ENCODE measurements around the gene CACNA2D4.
"Not testable (repeated sequence)": the region's sequence is repeated elsewhere in the genome, so short reads cannot be mapped to it uniquely, and the experiment has no call there.

CACNA2D4 gene

GRCh38 chr12:1918081-1918883 is at the start of gene CACNA2D4:
Gene CACNA2D4, minus strand, starts transcription at chr12:1918652. Its CDS starts 179 bp downstream, at chr12:1918473.
- no peak for DNase-seq (ENCODE audit: low read depth in 3 of 3, low spot score in 1 of 3)

DNA sequence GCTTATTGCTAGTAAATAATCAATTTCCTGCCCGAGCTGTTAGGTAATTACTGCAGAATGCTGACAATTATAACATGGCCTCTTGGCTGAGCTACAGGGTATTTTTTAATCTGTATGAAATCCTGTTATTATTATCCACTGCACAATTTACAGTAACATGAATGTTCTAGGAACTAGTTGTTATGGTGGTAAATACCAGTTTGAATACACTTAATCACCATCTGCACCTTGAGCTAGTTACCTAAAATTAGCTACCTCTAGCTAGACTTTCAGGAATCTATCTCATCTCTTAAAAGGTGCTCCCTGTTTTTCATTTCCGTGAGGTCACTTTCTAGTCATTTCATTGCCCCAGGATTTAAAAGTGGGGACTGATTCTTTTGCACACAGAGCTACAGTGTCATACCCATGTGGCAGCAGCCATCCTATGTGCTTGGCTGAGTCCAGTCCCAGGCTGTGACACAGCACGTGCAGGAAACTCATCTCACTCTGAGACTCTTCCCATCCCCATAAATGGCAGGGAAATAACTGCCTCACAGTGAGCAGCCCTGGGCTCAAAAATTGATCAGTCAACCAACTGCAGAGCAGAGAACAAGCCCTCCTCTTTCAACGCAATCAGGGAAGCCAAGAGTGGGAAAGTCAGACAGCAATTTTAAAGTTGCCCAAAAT is 48.2 kb upstream of the CACNA2D4 start:
- DNase-seq (ENCODE audit: low read depth in 3 of 3, low spot score in 1 of 3) = no peak

- no peak for DNase-seq (ENCODE audit: low read depth in 3 of 3, low spot score in 1 of 3)
Observed at GRCh38 chr12:1965916-1966315, 47.5 kb upstream of the CACNA2D4 start.

DNA sequence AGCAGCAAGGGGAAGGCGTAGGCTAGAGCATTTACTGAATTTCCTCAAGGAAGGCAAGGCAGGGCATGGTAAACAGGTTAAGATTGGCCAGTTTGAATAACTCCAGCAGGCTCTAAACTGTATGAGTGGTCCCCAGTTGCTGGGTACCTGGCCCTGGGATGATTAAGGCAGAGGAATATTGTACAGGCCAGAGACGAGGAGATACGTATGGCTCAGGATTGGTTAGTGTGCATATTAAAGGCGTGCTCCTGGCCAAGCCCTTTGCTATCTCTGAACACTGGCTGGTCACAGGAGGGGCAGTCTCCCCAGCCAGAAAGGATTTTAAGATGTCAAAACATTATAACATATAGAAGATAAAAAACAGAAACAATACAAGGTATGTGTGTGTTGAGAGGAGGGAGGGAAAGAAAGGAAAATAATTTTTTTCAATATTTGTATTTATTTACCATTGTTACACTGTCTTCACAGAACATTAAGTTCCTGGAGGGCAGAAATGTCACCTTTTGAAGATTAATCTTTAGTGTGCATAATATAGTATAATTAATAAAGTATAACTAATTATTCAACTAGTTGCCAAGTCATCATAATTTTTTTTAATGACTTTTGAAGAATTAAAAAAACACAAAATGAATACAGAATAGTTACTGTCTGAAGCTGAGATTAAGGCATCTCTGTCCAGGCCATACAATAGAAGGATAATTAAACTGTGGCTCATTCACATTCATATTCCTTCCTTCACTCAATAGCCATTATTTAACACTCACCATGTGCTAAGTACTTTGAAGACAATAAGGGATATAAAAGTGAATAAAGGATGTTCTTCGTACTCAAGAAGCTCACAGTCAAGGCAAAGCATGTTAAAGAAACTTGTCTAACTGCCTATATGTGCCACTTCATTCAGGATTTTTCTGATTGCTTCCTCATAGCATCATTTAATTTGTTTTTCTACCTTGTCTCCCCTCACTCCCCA is 43.9 kb upstream of the CACNA2D4 start:
- DNase-seq (ENCODE audit: low read depth in 3 of 3, low spot score in 1 of 3) = no peak

DNA sequence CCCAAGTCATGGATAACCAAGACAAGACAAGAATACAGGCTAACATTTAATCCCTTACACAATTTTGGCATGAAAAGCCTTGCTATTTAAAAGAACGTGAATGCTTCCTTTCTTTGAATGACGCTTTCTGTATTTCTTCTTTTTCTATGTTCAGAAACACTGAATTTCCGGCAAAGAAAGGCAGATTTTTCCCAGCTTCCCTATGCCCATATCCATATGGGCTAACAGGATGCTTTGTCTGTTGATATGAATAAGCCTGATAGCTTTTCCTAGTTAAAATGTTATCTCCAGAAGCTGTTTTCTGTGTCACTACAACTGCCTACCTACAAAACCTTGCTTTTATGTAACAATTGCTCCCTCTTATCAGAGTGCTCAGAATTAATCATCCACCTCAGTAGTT is 38.3 kb upstream of the CACNA2D4 start:
- no peak for DNase-seq (ENCODE audit: low read depth in 3 of 3, low spot score in 1 of 3)

- no peak for DNase-seq (ENCODE audit: low read depth in 3 of 3, low spot score in 1 of 3)
Observed at GRCh38 chr12:1949771-1950470, 31.5 kb upstream of the CACNA2D4 start.

DNA sequence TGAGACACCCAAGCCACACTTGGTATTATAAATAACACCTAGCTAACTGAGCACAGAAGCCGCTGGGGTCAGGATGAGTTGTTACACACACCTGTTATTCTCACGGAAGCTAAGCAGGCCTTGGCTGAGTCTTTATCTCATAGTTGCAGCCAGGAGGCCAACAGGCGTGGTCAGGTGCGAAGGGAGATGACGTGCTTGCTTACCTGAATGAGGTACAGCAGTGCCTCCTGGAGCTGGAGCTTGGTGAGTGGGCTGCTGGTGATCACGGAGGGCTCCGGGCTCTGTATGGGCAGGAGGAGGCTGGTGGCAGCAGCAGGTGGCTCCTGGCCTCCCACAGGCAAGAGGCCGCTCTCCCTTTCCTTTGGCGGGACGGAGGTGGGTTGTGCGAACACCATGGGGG is 30.4 kb upstream of the CACNA2D4 start:
- DNase-seq (ENCODE audit: low read depth in 3 of 3, low spot score in 1 of 3) = no peak

GRCh38 chr12:1947081-1947480 is 28.6 kb upstream of the CACNA2D4 start:
- no peak for DNase-seq (ENCODE audit: low read depth in 3 of 3, low spot score in 1 of 3)

- no peak for DNase-seq (ENCODE audit: low read depth in 3 of 3, low spot score in 1 of 3)
Observed at GRCh38 chr12:1946296-1946695, 27.8 kb upstream of the CACNA2D4 start.

DNA sequence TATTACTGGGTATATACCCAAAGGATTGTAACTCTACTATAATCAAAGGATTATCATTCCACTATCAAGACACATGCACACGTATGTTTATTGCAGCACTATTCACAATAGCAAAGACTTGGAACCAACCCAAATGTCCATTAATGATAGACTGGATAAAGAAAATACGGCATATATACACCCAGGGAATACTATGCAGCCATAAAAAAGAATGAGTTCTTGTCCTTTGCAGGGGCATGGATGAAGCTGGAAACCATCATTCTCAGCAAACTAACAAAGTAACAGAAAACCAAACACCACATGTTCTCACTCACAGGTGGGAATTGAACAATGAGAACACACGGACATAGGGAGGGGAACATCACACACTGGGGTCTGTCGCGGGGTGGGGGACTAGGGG is 27.1 kb upstream of the CACNA2D4 start:
- DNase-seq (ENCODE audit: low read depth in 3 of 3, low spot score in 1 of 3) = not testable (repeated sequence)

GRCh38 chr12:1939801-1940607 is 21.6 kb upstream of the CACNA2D4 start:
- peak; percentile 78 to 93 (median 84) for DNase-seq (ENCODE audit: low read depth in 3 of 3, low spot score in 1 of 3)

GRCh38 chr12:1939331-1939730 is 20.9 kb upstream of the CACNA2D4 start:
- no peak for DNase-seq (ENCODE audit: low read depth in 3 of 3, low spot score in 1 of 3)

- DNase-seq (ENCODE audit: low read depth in 3 of 3, low spot score in 1 of 3) = no peak
Observed at GRCh38 chr12:1937481-1938224, 19.2 kb upstream of the CACNA2D4 start.

- no peak for DNase-seq (ENCODE audit: low read depth in 3 of 3, low spot score in 1 of 3)
Observed at GRCh38 chr12:1936406-1937320, 18.2 kb upstream of the CACNA2D4 start.

DNA sequence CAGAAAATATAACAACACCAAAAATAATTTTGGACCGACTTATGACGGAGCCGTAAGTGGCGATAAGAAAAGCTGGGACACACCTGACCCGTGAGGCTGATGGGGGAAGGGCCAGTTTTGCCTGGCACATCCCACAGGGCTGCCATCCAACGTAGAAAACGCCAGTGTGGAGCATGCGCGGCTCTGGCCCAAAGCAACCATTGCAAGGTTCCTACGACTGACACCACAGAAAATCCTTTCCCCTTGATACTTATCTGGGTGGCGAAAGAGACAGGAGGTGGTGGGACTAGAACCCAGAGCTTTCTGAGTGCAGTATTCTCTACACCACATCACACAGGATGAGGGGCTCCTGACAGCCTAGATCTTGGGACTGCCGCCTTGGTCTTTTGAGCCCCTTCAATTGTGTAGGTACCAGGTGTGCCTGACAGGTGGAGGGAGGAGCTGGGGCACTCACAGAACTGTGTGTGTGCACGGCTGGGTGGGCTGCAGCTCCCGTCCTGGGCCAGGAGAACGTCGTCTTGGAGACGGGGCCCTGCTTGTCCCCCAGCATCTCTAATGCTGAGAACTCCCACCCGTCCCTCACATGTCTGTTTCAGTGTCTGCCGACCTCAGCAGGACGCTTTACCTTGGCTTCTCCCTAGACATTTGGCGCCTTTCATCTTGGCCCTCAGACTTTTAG is 17.4 kb upstream of the CACNA2D4 start:
- no peak for DNase-seq (ENCODE audit: low read depth in 3 of 3, low spot score in 1 of 3)

- no peak for DNase-seq (ENCODE audit: low read depth in 3 of 3, low spot score in 1 of 3)
Observed at GRCh38 chr12:1935242-1935641, 16.8 kb upstream of the CACNA2D4 start.

DNA sequence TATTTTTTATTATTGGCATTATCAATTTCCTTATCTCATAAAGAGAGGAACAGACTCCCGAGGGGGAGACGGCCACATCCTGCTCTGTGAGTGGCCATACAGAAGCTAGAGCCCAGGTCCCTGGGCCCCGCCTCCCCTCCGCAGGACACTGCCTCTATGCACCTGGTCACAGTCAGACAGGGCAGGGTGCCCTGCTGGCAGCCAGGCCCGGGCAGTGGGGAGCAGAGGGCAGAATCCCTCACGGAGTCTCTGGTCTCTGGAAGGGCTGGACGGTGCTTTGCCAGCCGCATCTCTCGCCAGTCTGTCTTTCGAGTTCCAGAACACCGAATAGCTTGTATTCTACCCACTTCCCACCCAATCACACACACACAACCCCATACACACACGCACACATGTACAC is 16.4 kb upstream of the CACNA2D4 start:
- DNase-seq (ENCODE audit: low read depth in 3 of 3, low spot score in 1 of 3) = no peak

DNA sequence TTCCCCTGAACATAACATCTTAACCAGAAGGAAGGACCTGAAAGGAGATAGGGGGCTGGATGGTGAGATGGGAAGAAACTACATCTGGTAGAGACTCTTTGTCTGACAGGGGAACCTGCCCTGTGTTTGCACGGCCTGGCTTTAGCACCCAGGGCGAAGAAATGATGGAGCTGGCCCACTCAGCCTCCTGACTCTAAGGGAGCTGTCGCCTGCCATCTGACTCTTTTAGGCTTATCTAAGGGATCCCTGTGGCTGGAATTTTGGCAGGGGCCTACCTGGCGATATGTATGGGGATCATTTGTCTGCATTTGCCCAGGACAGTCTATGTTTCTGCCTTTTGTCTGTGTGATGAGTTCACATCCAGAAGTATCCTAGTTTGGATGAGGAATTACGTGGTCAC is 15.6 kb upstream of the CACNA2D4 start:
- no peak for DNase-seq (ENCODE audit: low read depth in 3 of 3, low spot score in 1 of 3)
